Activated naive CD4-positive, alpha-beta T cell treated with anti-CD3 and anti-CD28 coated beads for 36 hours (primary cell): Measurements from ENCODE around the gene BCL7B. TPM values are rescaled to one million over a fixed set of nuclear protein-coding genes. Genes with fewer than 3 reads are reported as not detected.

Source experiments
- CTCF ChIA-PET: fragments of 350-600 bp; sonication (Branson Sonifier 250); formaldehyde crosslinking; loops from one replicate; lab custom pipeline; 2021; ENCODE audit warnings: antibody characterized with exemption; lab: Charles Lee
- DNase-seq: peaks from one replicate; pipeline ENCODE4 v3.0.0-alpha.2; 2020
- H3K27ac Mint-ChIP-seq: one replicate; pipeline ENCODE4 v1.8.0; 2021; ENCODE audit warnings: mild to moderate bottlenecking, mixed read lengths
- H3K27me3 Mint-ChIP-seq: one replicate; pipeline ENCODE4 v1.8.0; 2021; ENCODE audit warnings: low read depth, mixed read lengths
- H3K36me3 Mint-ChIP-seq: one replicate; pipeline ENCODE4 v1.8.0; 2021; ENCODE audit warnings: low read depth, mixed read lengths
- H3K4me1 Mint-ChIP-seq: one replicate; pipeline ENCODE4 v1.8.0; 2021; ENCODE audit warnings: low read depth, mixed read lengths
- H3K4me3 Mint-ChIP-seq: one replicate; pipeline ENCODE4 v1.8.0; 2021; ENCODE audit warnings: mild to moderate bottlenecking, moderate library complexity, mixed read lengths
- H3K9me3 Mint-ChIP-seq: one replicate; pipeline ENCODE4 v1.8.0; 2021; ENCODE audit warnings: mixed read lengths
- intact Hi-C: fragments of 100-400 bp; cut with micrococcal nuclease; formaldehyde crosslinking; loops from one replicate; pipeline ENCODE4 v1.15.1; 2023
- total RNA-seq, 2 experiments: library from RNA; stranded (reverse); gene quantifications; one replicate each; pipeline ENCODE4 v1.2.3, GENCODE V29; 2021

BCL7B gene
- total RNA-seq = 10 to 100 TPM; 38.5 to 44.1 TPM

DNA sequence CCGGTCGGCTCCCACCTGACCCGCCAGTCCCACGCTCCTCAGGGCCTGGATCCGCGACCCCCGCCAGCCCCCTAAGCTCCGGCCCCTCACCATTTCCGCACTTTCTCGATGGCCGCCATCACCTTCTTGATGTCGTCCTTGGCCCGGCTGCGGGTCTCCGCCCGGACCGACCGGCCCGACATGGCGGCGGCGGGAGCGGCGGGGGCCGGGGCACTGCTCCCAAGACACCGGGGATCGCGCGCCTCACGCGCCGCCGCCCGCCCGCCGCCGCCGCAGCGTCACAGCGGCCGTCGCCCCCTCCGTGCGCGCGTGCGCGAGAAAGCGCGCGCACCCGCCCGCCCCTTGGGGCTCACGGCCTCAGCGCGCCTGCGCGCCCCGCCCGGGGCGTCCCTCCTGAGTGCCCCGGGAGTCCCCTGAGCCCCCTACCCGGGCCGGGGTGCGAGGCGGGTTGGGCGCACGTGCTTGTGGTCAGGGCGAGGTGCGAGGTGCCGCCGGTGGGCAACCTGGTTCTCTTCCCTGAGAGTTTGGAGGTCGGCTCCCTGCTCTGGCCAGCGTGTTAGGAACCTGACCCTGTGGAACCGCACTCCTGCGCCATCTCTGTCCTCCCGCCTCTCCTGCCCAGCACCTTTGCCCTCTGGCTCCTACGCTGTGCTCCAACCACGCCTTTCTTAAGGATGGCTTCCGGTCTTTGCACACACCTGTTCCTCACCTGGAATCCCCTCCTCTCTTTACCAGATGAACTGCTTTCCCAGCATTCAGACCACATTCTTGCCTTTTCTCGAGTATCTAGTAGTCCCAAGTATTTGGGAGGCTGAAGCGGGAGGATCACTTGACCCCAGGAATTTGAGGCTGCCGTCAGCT is at the start of gene BCL7B:
BCL7B (minus strand) TSS at position 294 of the 861 bp plus-strand sequence; CDS start at position 182, 112 bp downstream.
- CTCF ChIA-PET = interaction anchor here (0.6 kb wide), 1 partner anchor 88 kb away, joined by 3 read pairs; no protein-coding TSS in a partner anchor
- Mint-ChIP-seq H3K27me3 (no peaks in the 10 kb centered on the region), H3K4me1 (peaks cover 41% of the 10 kb centered on the region), H3K27ac (peak within 1 kb of the TSS; percentile 89), H3K9me3 (no peaks in the 10 kb centered on the region), H3K4me3 (peak within 1 kb of the TSS; percentile 86), H3K36me3 (peaks cover 5% of the 10 kb centered on the region)
- DNase-seq = peak; percentile 63
- intact Hi-C loops = loop anchor here (1.0 kb wide), 4 partner anchors 21 to 728 kb away; partner anchors contain the start of genes ABHD11, BAZ1B and TBL2

GRCh38 chr7:73605601-73606220 is 48.2 kb upstream of the BCL7B start:
- Mint-ChIP-seq H3K27me3 (peaks cover 6% of the 10 kb centered on the region), H3K36me3 (no peaks in the 10 kb centered on the region), H3K4me1 (no peaks in the 10 kb centered on the region), H3K27ac (no peak overlapping the region), H3K4me3 (no peak overlapping the region), H3K9me3 (no peaks in the 10 kb centered on the region)
- CTCF ChIA-PET = interaction anchor here (0.6 to 5.0 kb wide), 17 partner anchors 10 to 272 kb away, joined by 3 to 51 read pairs (median 7); no protein-coding TSS in a partner anchor
- intact Hi-C loops = no loop called here
- no peak for DNase-seq

GRCh38 chr7:73602721-73603651 is 45.5 kb upstream of the BCL7B start:
- Mint-ChIP-seq H3K9me3 (no peaks in the 10 kb centered on the region), H3K27me3 (peaks cover 12% of the 10 kb centered on the region), H3K4me1 (no peaks in the 10 kb centered on the region), H3K4me3 (no peak overlapping the region), H3K36me3 (no peaks in the 10 kb centered on the region), H3K27ac (no peak overlapping the region)
- no peak for DNase-seq
- intact Hi-C loops = no loop called here
- CTCF ChIA-PET = interaction anchor here (0.6 to 1.0 kb wide), 2 partner anchors 42 to 123 kb away, joined by 3 to 4 read pairs; no protein-coding TSS in a partner anchor

GRCh38 chr7:73599916-73600315 is 42.4 kb upstream of the BCL7B start:
- Mint-ChIP-seq H3K27ac (no peak overlapping the region), H3K4me1 (no peaks in the 10 kb centered on the region), H3K9me3 (no peaks in the 10 kb centered on the region), H3K4me3 (no peak overlapping the region), H3K36me3 (no peaks in the 10 kb centered on the region), H3K27me3 (peaks cover 10% of the 10 kb centered on the region)
- intact Hi-C loops = no loop called here
- CTCF ChIA-PET = interaction anchor here (1.1 kb wide), 1 partner anchor 124 kb away, joined by 3 read pairs; no protein-coding TSS in a partner anchor
- no peak for DNase-seq

- Mint-ChIP-seq H3K27ac (no peak overlapping the region), H3K36me3 (no peaks in the 10 kb centered on the region), H3K27me3 (peaks cover 10% of the 10 kb centered on the region), H3K4me1 (no peaks in the 10 kb centered on the region), H3K9me3 (no peaks in the 10 kb centered on the region), H3K4me3 (no peak overlapping the region)
- intact Hi-C loops = no loop called here
- no peak for DNase-seq
- CTCF ChIA-PET = interaction anchor here (0.6 to 1.6 kb wide), 5 partner anchors 8 to 366 kb away, joined by 3 to 4 read pairs (median 3); no protein-coding TSS in a partner anchor
Measured at GRCh38 chr7:73599151-73599882, 41.8 kb upstream of the BCL7B start.

DNA sequence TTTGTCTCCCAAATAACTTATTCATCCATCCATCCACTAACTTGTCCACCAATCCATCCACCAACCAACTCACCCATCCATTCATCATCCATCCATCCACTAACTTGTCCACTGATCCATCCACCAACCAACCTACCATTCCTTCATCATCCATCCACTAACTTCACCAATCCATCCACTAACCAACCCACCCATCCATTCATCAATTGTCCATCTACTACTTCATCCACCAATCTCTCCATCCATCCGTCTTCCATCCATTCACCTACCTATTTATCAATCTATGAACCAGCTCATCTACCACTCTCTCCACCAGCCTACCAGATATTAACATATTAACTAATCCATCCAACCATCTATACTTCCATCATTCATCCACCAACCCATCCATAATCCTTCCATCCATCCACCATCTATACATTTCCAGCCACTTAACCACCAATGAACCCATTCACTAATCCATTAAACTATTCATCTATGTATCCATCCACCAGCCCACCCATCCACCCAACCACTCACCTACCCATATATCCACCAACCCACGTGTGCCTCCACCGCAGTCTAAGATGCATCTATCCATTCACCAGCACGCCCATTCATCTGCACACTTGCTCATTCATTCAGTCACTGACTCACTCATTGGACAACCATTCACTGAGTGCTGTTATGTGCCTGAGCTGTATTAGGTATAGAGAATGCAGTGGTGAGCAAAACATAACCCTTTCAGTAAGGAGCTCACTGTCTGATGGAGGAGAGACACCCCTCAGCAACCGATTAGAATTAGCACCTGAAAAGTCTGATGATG is 40.7 kb upstream of the BCL7B start:
- H3K4me3 Mint-ChIP-seq = no peak overlapping the region
- no peak for DNase-seq
- no peaks in the 10 kb centered on the region for H3K9me3 Mint-ChIP-seq
- no peaks in the 10 kb centered on the region for H3K4me1 Mint-ChIP-seq
- CTCF ChIA-PET = interaction anchor here (0.6 to 1.6 kb wide), 4 partner anchors 9 to 367 kb away, joined by 3 to 4 read pairs (median 4); no protein-coding TSS in a partner anchor
- no peak overlapping the region for H3K27ac Mint-ChIP-seq
- H3K27me3 Mint-ChIP-seq = peaks cover 10% of the 10 kb centered on the region
- intact Hi-C loops = no loop called here
- H3K36me3 Mint-ChIP-seq = no peaks in the 10 kb centered on the region

GRCh38 chr7:73596191-73597065 is 38.9 kb upstream of the BCL7B start:
- no peak overlapping the region for H3K4me3 Mint-ChIP-seq
- H3K27ac Mint-ChIP-seq = no peak overlapping the region
- H3K4me1 Mint-ChIP-seq = no peaks in the 10 kb centered on the region
- H3K36me3 Mint-ChIP-seq = no peaks in the 10 kb centered on the region
- no peak for DNase-seq
- CTCF ChIA-PET = interaction anchor here (1.6 kb wide), 1 partner anchor 10 kb away, joined by 10 read pairs; no protein-coding TSS in a partner anchor
- no peaks in the 10 kb centered on the region for H3K9me3 Mint-ChIP-seq
- peaks cover 10% of the 10 kb centered on the region for H3K27me3 Mint-ChIP-seq
- intact Hi-C loops = no loop called here

- Mint-ChIP-seq H3K27me3 (peaks cover 10% of the 10 kb centered on the region), H3K4me3 (no peak overlapping the region), H3K9me3 (no peaks in the 10 kb centered on the region), H3K27ac (no peak overlapping the region), H3K36me3 (no peaks in the 10 kb centered on the region), H3K4me1 (no peaks in the 10 kb centered on the region)
- intact Hi-C loops = no loop called here
- CTCF ChIA-PET = interaction anchor here (1.6 kb wide), 1 partner anchor 11 kb away, joined by 10 read pairs; no protein-coding TSS in a partner anchor
- no peak for DNase-seq
Measured at GRCh38 chr7:73595358-73595757, 37.9 kb upstream of the BCL7B start.

- Mint-ChIP-seq H3K9me3 (no peaks in the 10 kb centered on the region), H3K4me3 (no peak overlapping the region), H3K27ac (no peak overlapping the region), H3K36me3 (no peaks in the 10 kb centered on the region), H3K4me1 (no peaks in the 10 kb centered on the region), H3K27me3 (peaks cover 5% of the 10 kb centered on the region)
- DNase-seq = no peak
- CTCF ChIA-PET = interaction anchor here (1.1 to 1.8 kb wide), 2 partner anchors 11 to 13 kb away, joined by 3 to 4 read pairs; no protein-coding TSS in a partner anchor
- intact Hi-C loops = no loop called here
Measured at GRCh38 chr7:73593207-73594045, 35.9 kb upstream of the BCL7B start.
